ENCODE results near the gene SLC17A9. TPM values are rescaled to one million over a fixed set of nuclear protein-coding genes. Genes with fewer than 3 reads are reported as not detected.

Gene SLC17A9
- total RNA-seq, 4 donors from 2014 or later = 0.31 to 3.9 (median 1.4) TPM

DNA sequence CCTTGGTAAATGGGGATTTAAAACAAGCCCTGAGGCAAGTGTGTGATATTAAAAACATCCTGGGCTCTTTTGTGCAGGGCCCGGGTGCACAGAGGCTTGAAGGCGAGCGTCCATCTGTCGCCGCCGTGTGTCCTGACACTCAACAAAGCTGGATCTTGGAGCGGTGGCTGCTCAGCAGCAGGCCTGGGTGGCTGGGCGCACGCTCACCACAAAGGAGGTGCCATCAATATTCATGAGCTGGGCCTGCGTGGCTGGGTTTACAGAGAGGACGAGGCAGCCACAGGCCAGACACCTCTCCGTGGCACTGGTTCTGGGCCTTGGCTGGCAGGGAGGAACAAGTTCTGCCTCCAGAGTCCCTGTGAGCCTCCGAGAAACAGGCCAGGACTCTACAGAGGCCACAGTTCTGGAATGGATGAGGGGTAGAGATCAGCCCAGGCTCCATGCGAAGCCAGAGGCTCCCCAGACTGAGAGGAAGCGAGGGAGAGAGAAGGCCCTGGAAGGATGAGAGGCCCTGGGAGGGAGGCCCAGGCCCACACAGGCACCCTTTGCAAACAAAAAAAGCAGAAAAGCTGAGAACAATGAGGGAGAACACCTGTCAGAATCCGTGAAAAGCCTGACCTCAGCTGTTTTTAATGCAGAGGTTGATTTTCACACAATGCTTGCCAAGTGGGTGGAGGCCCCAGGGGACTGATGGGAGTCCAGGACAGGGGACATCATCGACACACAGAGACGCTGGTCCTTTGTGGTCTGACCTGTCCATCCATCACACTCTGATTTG is 32.3 kb downstream of the SLC17A9 start:
- WGBS, 2 donors = 57 to 72% methylated on average over 8 to 17 of the region's 18 CpGs
- intact Hi-C loops (cut with DNase I) = no loop called here
- Histone ChIP-seq H3K4me3 (no peak overlapping the region), H3K4me1 (peaks cover 0 to 4% (median 0%) of the 10 kb centered on the region in 3 donors), H3K27me3 (peaks cover 0 to 98% (median 5%) of the 10 kb centered on the region in 4 donors), H3K36me3 (no peaks in the 10 kb centered on the region), H3K9me3 (no peaks in the 10 kb centered on the region), H3K27ac (no peak overlapping the region)
- TF ChIP-seq POLR2A (IDR thresholded peaks at IDR 0.05) = no peak
- TF ChIP-seq, protein P1, sequence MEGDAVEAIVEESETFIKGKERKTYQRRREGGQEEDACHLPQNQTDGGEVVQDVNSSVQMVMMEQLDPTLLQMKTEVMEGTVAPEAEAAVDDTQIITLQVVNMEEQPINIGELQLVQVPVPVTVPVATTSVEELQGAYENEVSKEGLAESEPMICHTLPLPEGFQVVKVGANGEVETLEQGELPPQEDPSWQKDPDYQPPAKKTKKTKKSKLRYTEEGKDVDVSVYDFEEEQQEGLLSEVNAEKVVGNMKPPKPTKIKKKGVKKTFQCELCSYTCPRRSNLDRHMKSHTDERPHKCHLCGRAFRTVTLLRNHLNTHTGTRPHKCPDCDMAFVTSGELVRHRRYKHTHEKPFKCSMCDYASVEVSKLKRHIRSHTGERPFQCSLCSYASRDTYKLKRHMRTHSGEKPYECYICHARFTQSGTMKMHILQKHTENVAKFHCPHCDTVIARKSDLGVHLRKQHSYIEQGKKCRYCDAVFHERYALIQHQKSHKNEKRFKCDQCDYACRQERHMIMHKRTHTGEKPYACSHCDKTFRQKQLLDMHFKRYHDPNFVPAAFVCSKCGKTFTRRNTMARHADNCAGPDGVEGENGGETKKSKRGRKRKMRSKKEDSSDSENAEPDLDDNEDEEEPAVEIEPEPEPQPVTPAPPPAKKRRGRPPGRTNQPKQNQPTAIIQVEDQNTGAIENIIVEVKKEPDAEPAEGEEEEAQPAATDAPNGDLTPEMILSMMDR (IDR thresholded peaks at IDR 0.05) = no peak
- DNase-seq = no peak

DNA sequence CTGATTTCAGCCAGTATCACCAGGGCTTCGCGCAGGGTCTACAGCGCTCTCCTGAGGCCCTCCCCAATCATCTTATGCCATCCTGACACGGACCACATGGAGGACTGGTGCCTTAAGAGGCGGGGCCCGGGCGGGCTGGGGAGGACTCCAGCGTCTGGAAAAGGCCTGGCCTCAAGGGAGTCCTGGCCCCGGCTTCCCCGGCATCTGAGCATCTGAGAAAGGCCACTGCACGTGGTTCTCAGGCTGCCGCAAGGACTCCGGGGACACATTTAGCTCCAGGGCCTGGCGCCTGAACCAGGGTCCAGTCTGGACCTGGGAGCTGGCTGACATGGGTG is 32.9 kb downstream of the SLC17A9 start:
- no peak for DNase-seq
- H3K27me3 ChIP-seq = peaks cover 0 to 96% (median 3%) of the 10 kb centered on the region in 4 donors
- 80% methylated on average over 4 of the region's 14 CpGs; no CpG with 5 or more reads in 1 of the 2 donors for WGBS, 2 donors

GRCh38 chr20:62986257-62986800 is 33.8 kb downstream of the SLC17A9 start:
- WGBS, 2 donors = 61 to 65% methylated on average over 5 of the region's 6 CpGs
- H3K9me3 ChIP-seq = no peaks in the 10 kb centered on the region
- no peaks in the 10 kb centered on the region for H3K36me3 ChIP-seq
- no peak for DNase-seq
- no peaks in the 10 kb centered on the region for H3K4me1 ChIP-seq
- intact Hi-C loops (cut with DNase I) = no loop called here
- H3K27ac ChIP-seq = no peak overlapping the region
- no peak overlapping the region for H3K4me3 ChIP-seq
- peaks cover 0 to 96% (median 3%) of the 10 kb centered on the region in 4 donors for H3K27me3 ChIP-seq
- TF ChIP-seq, protein P1 (IDR thresholded peaks at IDR 0.05) = no peak

More for the DNA sequence above, 32.9 kb downstream of the SLC17A9 start:
- no peaks in the 10 kb centered on the region for H3K4me1 ChIP-seq
- no peaks in the 10 kb centered on the region for H3K36me3 ChIP-seq
- H3K27ac ChIP-seq = no peak overlapping the region
- intact Hi-C loops (cut with DNase I) = no loop called here
- H3K9me3 ChIP-seq = no peaks in the 10 kb centered on the region
- H3K4me3 ChIP-seq = no peak overlapping the region
- TF ChIP-seq, protein P1 (IDR thresholded peaks at IDR 0.05) = no peak
- no peak for TF ChIP-seq POLR2A (IDR thresholded peaks at IDR 0.05)

GRCh38 chr20:62987114-62987513 is 34.6 kb downstream of the SLC17A9 start:
- intact Hi-C loops (cut with DNase I) = no loop called here
- 31 to 62% methylated on average over 4 to 7 of the region's 10 CpGs for WGBS, 2 donors
- H3K9me3 ChIP-seq = no peaks in the 10 kb centered on the region
- H3K4me1 ChIP-seq = no peaks in the 10 kb centered on the region
- no peaks in the 10 kb centered on the region for H3K36me3 ChIP-seq
- no peak for TF ChIP-seq POLR2A (IDR thresholded peaks at IDR 0.05)
- TF ChIP-seq, protein P1 (IDR thresholded peaks at IDR 0.05) = no peak
- H3K27me3 ChIP-seq = peaks cover 0 to 96% (median under 1%) of the 10 kb centered on the region in 4 donors
- no peak overlapping the region for H3K4me3 ChIP-seq
- DNase-seq = no peak
- no peak overlapping the region for H3K27ac ChIP-seq

- no peak for TF ChIP-seq POLR2A (IDR thresholded peaks at IDR 0.05)
- TF ChIP-seq, protein P1 (IDR thresholded peaks at IDR 0.05) = no peak
- 60 to 64% methylated on average over 11 of the region's 11 CpGs for WGBS, 2 donors
- H3K36me3 ChIP-seq = no peaks in the 10 kb centered on the region
- no peak for DNase-seq
- H3K4me1 ChIP-seq = no peaks in the 10 kb centered on the region
- no peak overlapping the region for H3K27ac ChIP-seq
- H3K27me3 ChIP-seq = peaks cover 0 to 94% (median 0%) of the 10 kb centered on the region in 4 donors
- intact Hi-C loops (cut with DNase I) = no loop called here
- H3K9me3 ChIP-seq = no peaks in the 10 kb centered on the region
- H3K4me3 ChIP-seq = no peak overlapping the region
Observed at GRCh38 chr20:62989201-62989601, 36.7 kb downstream of the SLC17A9 start.

Data from esophagus squamous epithelium (tissue), 5 donors.